GM12864 (cell line): Measurements from ENCODE around the gene DHX34.
"Not testable (repeated sequence)": the region's sequence is repeated elsewhere in the genome, so short reads cannot be mapped to it uniquely, and the experiment has no call there.

Experiments used
- DNase-seq: peaks from one replicate; pipeline ENCODE4 v3.0.0-alpha.2; 2011; ENCODE audit warnings: low read depth
- H3K4me3 ChIP-seq: 2 replicates; pipeline ENCODE4 v1.5.1; 2011; ENCODE audit warnings: mild to moderate bottlenecking, low read depth, low read length, control low read depth
- CTCF ChIP-seq: IDR thresholded peaks from 2 replicates; pipeline ENCODE4 v1.5.1; 2011; ENCODE audit warnings: low read depth, mild to moderate bottlenecking, moderate library complexity, low read length, control low read depth, inconsistent platforms; ENCODE audit errors: missing control alignments

DHX34 gene

GRCh38 chr19:47411101-47411500 is 62.0 kb downstream of the DHX34 start:
- TF ChIP-seq CTCF, result no peak
- no peak for DNase-seq
- no peak overlapping the region for H3K4me3 ChIP-seq

GRCh38 chr19:47411696-47412095 is 62.6 kb downstream of the DHX34 start:
- not testable (repeated sequence) for H3K4me3 ChIP-seq, DNase-seq

GRCh38 chr19:47413941-47414340 is 64.8 kb downstream of the DHX34 start:
- TF ChIP-seq CTCF, result no peak
- DNase-seq, result no peak
- H3K4me3 ChIP-seq, result no peak overlapping the region

GRCh38 chr19:47414469-47414868 is 65.4 kb downstream of the DHX34 start:
- DNase-seq, result no peak
- H3K4me3 ChIP-seq, result no peak overlapping the region
- peak; percentile 26 for TF ChIP-seq CTCF

GRCh38 chr19:47415953-47416642 is 67.0 kb downstream of the DHX34 start:
- no peak for TF ChIP-seq CTCF
- no peak overlapping the region for H3K4me3 ChIP-seq
- DNase-seq, result no peak

GRCh38 chr19:47416643-47416985 is 67.5 kb downstream of the DHX34 start:
- TF ChIP-seq CTCF, result no peak
- no peak overlapping the region for H3K4me3 ChIP-seq
- no peak for DNase-seq

- no peak for TF ChIP-seq CTCF
- DNase-seq, result no peak
- no peak overlapping the region for H3K4me3 ChIP-seq
These were observed 68.1 kb downstream of the DHX34 start for GRCh38 chr19:47417107-47417745.
